PFSK-1 (cell line): ENCODE results near the gene TENT4B.

ENCODE experiments used
- FOXP2 ChIP-seq: optimal IDR thresholded peaks from 2 replicates; pipeline ENCODE3; 2011; ENCODE audit warnings: borderline replicate concordance, control low read depth, inconsistent platforms; ENCODE audit not compliant: insufficient read depth; ENCODE audit errors: extremely low read length, extremely low read depth
- POLR2AphosphoS5 ChIP-seq: IDR thresholded peaks from 2 replicates; pipeline ENCODE4 v1.6.1; 2012; ENCODE audit warnings: low read depth, mild to moderate bottlenecking, control low read depth, low read length, moderate library complexity
- REST ChIP-seq, 2 experiments: IDR thresholded peaks; 2 replicates each; pipeline versions ENCODE4 v1.6.1 to v1.8.0; 2011 to 2012; ENCODE audit warnings: low read depth in 2 of 2, low read length in 2 of 2, control low read depth in 1 of 2, inconsistent platforms in 1 of 2, mild to moderate bottlenecking in 1 of 2, moderate library complexity in 1 of 2; ENCODE audit not compliant: insufficient read depth in 1 of 2
- SIN3A ChIP-seq: IDR thresholded peaks from 2 replicates; pipeline ENCODE4 v1.6.1; 2012; ENCODE audit warnings: mild to moderate bottlenecking, low read length, moderate library complexity, borderline replicate concordance; ENCODE audit not compliant: insufficient read depth
- TAF1 ChIP-seq: IDR thresholded peaks from 2 replicates; pipeline ENCODE4 v1.6.1; 2012; ENCODE audit warnings: low read length, control low read depth, borderline replicate concordance; ENCODE audit not compliant: insufficient read depth

The TENT4B gene

GRCh38 chr16:50259334-50260205, 106.5 kb downstream of the TENT4B start:
- TF ChIP-seq REST (IDR thresholded peaks at IDR 0.05; ENCODE audit: insufficient read depth in 1 of 2, low read depth in 2 of 2, low read length in 2 of 2) (no peak), POLR2AphosphoS5 (no peak), FOXP2 (no peak), TAF1 (no peak), SIN3A (no peak)

- TF ChIP-seq FOXP2 = no peak
- no peak for TF ChIP-seq SIN3A
- no peak for TF ChIP-seq REST (IDR thresholded peaks at IDR 0.05; ENCODE audit: insufficient read depth in 1 of 2, low read depth in 2 of 2, low read length in 2 of 2)
These were observed 107.4 kb downstream of the TENT4B start for GRCh38 chr16:50260206-50261159.

GRCh38 chr16:50261160-50261706, 108.1 kb downstream of the TENT4B start:
- no peak for TF ChIP-seq FOXP2

GRCh38 chr16:50261707-50262235, 108.7 kb downstream of the TENT4B start:
- TF ChIP-seq POLR2AphosphoS5 = no peak

GRCh38 chr16:50263060-50263909, 110.2 kb downstream of the TENT4B start:
- no peak for TF ChIP-seq SIN3A
- no peak for TF ChIP-seq FOXP2
- no peak for TF ChIP-seq REST (IDR thresholded peaks at IDR 0.05; ENCODE audit: insufficient read depth in 1 of 2, low read depth in 2 of 2, low read length in 2 of 2)
- TF ChIP-seq TAF1 = no peak
- TF ChIP-seq POLR2AphosphoS5 = no peak
